Left cardiac atrium (tissue), 4 donors: ENCODE results near the gene SUSD2. TPM values are rescaled to one million over a fixed set of nuclear protein-coding genes. Genes with fewer than 3 reads are reported as not detected.
"Not testable (repeated sequence)": the region's sequence is repeated elsewhere in the genome, so short reads cannot be mapped to it uniquely, and the experiment has no call there.

Source experiments
- ATAC-seq, 2 donors: fragments of 200-7000 bp; cut with Tn5 transposase; one replicate each; pipeline ENCODE4 v1.9.1; 2020; ENCODE audit warnings: mild to moderate bottlenecking in 2 of 2, moderate library complexity in 2 of 2
- DNase-seq: peaks from one replicate; pipeline ENCODE4 v3.0.0-alpha.2; 2020
- intact Hi-C, 2 donors: fragments of 100-400 bp; cut with DNase I; formaldehyde crosslinking; loops; one replicate each; pipeline versions ENCODE4 v1.14.1 to v1.15.1; 2022 to 2023
- total RNA-seq, 2 donors: library from RNA; stranded (reverse); fragmentation: NEBNext Ultra II Directional; extraction: Animal tissue kit (Norgen Biotek cat#: 25700); gene quantifications; one replicate each; pipeline ENCODE4 v1.2.1, GENCODE V29; 2021
- donor health status: DM: no; HTN: yes; CAD: no.
- donor health status: DM: no; HTN: yes; CAD: no; lungs with severe emphysema.
- donor health status: DM: yes; HTN: yes; CAD: no.
- donor health status: Dilated cardiomyopathy.

SUSD2 gene
- total RNA-seq, 2 donors from 2014 or later = 7.5 to 7.7 TPM

- DNase-seq (no peak), ATAC-seq (no peak)
- intact Hi-C loops = no loop called here
These were observed 20.7 kb downstream of the SUSD2 start for GRCh38 chr22:24201681-24202614.

DNA sequence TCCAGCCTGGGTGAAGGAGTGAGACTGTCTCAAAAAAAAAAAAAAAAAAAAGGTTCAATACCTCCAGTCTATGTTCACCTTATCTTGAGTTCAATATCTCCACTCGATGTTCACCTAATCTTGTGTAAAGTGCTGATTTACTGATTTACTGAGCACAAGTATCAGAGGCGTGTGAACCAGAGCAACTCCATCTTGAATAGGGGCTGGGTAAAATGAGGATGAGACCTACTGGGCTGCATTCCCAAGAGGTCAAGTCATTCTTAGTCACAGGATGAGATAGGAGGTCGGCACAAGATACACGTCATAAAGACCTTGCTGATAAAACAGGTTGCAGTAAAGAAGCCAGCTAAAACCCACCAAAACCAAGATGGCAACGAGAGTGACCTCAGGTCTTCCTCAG, 22.6 kb downstream of the SUSD2 start:
- DNase-seq, intact Hi-C loops, ATAC-seq: not testable (repeated sequence)

- DNase-seq (no peak), ATAC-seq (no peak)
- intact Hi-C loops = no loop called here
These were observed 24.3 kb downstream of the SUSD2 start for GRCh38 chr22:24205438-24206195.

DNA sequence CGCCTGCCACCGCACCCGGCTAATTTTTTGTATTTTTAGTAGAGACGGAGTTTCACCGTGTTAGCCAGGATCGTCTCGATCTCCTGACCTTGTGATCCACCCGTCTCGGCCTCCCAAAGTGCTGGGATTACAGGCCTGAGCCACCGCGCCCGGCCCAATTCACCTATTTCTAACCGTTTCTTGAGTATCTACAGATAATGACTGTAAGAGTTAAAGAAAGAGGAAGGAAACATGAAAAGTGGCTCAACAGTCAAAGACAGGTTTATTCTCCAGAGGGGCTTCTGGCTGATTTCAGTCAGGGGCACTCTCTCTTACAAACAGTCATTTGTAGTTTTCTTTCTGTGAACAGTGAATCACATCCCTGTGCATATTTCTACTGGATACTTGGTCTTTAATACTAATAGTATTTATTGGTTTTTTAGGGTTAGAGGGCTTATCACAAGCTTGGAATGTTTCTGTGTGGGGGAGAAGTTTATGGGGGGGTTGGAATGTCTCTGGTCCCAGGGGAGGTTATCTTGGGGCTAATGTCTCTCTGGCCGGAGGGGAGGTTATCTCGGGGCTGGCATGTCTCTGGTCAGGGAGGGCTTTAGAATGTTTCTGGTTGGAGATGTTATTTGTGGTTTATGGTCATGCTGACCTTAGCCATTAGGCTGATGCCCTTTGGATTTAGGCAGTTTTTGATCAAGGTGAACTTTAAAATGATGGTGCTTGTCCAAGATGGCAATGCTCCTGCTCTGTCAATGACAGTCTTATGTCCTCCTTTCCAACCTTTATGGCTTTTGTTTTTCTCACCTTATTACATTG, 25.4 kb downstream of the SUSD2 start:
- ATAC-seq, intact Hi-C loops, DNase-seq: not testable (repeated sequence)

DNA sequence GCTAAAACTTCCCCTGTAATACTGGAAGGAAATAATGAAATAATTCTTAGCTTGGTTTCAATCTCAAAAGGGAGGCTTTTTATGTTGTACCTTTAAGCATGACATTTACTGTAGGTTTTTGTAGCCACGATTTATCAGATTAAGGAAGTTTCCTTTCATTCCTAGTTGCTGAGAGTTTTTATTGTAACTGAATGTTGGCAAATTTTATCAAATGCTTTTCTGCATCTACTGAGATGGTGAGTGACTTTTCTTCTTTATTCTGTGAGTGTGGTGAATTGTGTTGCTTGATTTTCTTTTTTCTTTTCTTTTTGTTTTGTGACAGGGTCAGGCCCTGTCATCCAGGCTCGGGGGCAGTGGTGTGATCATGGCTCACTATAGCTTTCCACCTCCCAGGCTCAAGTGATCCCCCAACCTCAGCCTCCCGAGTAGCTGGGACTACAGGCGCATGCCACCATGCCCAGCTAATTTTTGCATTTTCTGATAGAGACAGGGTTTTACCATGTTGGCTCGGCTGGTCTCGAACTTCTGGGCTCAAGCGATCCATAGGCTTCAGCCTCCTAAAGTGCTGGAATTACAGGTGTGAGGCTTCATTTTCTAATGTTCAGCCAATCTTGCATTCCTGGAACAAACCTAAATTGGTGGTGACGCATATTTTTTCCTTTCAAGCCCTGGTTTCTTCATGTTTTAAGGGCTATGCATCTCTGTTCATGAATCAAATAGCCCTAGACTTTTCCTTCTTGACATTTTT, 26.2 kb downstream of the SUSD2 start:
- ATAC-seq = peak in 1 of 2 donors; percentile 5
- no peak for DNase-seq
- intact Hi-C loops = no loop called here

DNA sequence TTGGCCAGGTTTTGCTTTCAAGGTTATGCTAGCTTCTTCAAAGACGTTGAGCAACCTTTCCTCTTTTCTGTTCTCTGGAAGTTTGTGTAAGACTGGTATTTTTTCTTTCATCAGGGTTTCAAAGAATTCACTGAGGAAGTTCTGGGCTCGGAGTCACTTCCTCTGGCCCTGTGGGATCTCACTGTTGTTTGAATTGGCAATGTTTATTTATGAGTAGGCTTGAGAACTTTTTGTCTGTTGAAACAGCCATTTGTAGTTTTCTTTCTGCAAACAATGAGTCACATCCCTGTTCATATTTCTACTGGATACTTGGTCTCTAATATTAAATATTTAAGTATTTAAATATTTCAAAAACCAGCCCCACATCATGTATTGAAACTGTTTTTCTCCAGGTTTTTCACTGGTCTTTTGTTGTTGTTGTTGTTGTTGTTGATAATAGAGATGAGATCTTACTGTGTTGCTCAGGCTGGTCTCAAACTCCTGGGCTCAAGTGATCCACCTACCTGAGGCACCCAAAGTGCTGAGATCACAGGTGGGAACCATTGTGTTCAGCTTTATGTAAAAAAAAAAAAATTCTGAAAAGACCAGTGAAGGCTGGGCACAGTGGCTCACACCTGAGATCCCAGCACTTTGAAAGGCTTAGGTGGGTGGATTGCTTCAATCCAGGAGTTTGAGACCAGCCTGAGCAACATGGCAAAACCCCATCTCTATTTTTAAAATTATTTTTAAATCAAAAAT, 26.9 kb downstream of the SUSD2 start:
- peak; percentile 55 for DNase-seq
- intact Hi-C loops = no loop called here
- peak; percentile 93 to 96 for ATAC-seq

DNA sequence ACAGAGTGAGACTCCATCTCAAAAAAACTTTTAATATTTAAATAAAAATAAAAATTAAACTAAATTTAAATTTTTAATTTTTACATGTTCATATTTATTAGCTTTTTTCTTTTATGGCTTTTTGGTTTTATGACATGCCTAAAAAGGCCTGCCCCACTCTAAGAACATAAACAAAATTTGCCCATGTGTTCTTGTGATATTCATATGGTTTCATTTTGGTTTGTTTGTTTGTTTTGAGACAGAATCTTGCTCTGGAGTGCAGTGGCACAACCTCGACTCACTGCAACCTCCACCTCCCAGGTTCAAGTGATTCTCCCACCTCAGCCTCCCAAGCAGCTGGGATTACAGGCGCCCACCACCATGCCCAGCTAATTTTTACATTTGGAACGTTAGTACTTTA, 27.7 kb downstream of the SUSD2 start:
- intact Hi-C loops = no loop called here
- ATAC-seq (no peak), DNase-seq (no peak)

DNA sequence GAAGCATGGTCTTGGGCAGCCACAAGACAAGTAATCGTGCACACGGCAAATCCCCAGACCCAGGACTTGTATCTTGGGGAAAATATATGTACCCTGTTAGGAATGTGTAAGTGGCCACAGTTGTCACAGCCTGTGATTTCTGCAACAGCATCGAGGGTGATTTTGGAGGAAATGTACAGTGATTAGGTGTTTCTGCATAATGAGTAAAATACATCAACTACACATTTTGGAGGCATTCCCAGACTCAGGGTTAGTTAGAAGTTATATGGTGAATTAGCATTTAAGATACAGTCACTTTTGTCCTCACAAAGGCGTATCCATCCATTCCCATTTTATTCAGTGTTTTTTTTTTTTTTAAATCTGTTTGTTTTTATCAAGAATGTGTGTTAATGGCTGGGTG, 28.4 kb downstream of the SUSD2 start:
- ATAC-seq (no peak), DNase-seq (no peak)
- intact Hi-C loops = no loop called here

- ATAC-seq, intact Hi-C loops, DNase-seq: not testable (repeated sequence)
These were observed 29.1 kb downstream of the SUSD2 start for GRCh38 chr22:24210409-24210808.

- intact Hi-C loops, DNase-seq, ATAC-seq: not testable (repeated sequence)
These were observed 30.4 kb downstream of the SUSD2 start for GRCh38 chr22:24211716-24212115.

DNA sequence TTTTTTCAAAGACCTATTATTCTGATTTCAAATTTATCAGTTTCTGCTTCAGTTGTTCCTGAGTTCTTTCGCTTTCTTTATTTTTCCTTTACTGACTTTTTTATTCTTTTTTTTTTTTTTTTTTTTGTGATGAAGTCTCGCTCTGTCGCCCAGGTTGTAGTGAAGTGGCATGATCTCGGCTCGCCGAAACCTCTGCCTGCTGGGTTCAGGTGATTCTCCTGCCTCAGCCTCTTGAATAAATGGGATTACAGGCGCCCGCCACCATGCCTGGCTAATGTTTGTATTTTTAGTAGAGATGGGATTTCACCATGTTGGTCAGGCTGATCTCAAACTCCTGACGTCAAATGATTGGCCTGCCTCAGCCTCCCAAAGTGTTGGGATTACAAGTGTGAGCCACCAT, 31.8 kb downstream of the SUSD2 start:
- ATAC-seq, DNase-seq, intact Hi-C loops: not testable (repeated sequence)

GRCh38 chr22:24214467-24215285, 33.4 kb downstream of the SUSD2 start:
- peak; percentile 52 to 57 for ATAC-seq
- intact Hi-C loops = no loop called here
- no peak for DNase-seq

DNA sequence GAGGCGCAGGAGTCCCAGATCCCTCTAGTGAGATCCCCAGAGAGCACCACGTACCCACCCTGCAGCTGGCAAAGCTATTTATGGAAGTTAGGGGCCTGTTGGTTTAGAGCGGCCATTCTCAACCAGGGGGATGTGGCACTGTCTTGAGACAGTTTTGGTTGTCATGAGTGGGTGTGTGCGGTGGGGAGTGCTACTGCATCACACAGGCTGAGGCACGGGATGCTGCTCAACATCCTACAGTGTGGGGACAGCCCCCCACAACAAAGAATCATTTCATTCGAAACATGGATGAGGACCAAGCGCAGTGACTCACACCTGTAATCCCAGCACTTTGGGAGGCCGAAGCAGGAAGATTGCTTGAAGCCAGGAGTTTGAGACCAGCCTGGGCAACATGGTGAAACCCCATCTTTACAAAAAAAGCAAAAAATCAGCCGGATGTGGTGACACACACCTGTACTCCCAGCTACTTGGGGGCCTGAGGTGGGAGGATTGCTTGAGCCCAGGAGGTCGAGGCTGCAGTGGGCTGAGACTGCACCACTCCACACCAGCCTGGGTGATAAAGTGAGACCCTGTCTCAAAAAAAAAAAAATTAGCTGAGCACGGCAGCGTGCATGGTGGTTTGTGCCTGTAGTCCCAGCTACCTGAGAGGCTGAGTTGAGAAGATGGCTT, 35.4 kb downstream of the SUSD2 start:
- ATAC-seq (no peak), DNase-seq (no peak)
- intact Hi-C loops = no loop called here

GRCh38 chr22:24217384-24217783, 36.1 kb downstream of the SUSD2 start:
- intact Hi-C loops = no loop called here
- ATAC-seq (no peak), DNase-seq (no peak)

GRCh38 chr22:24219750-24220149, 38.5 kb downstream of the SUSD2 start:
- DNase-seq (no peak), ATAC-seq (no peak)
- intact Hi-C loops = no loop called here

DNA sequence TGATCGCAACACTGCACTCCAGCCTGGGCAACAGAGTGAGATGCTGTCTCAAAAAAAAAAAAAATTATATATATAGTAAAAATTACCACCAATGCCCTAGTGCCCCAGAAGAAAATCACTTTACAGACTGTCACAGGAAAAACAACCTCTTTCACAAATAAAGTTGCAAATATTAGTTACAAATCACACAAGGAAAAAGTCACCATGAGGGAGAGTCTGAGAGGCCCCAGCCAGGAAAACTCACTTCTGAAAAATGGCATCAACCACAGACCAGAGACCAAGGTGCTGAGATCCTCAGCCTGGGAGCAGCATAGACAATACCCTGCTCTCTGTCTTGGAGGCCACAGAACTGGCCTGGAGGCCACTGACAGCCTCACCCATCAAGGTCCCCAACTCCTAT, 43.2 kb downstream of the SUSD2 start:
- ATAC-seq = no peak
- intact Hi-C loops = no loop called here
- DNase-seq = no peak
